H1 (cell line): ENCODE results near the gene NFIC. TPM values are rescaled to one million over a fixed set of nuclear protein-coding genes. Genes with fewer than 3 reads are reported as not detected.

Experiments used
- ASH2L ChIP-seq: fragments of 200-600, 300-600 bp; sonication (generic); IDR thresholded peaks from one replicate; pipeline ENCODE4 v1.7.1; 2017; ENCODE audit warnings: low read length
- ATF2 ChIP-seq: IDR thresholded peaks from 2 replicates; pipeline ENCODE4 v1.6.1; 2012; ENCODE audit warnings: low read length, inconsistent platforms
- BACH1 ChIP-seq: IDR thresholded peaks from 2 replicates; pipeline ENCODE4 v1.6.1; 2012; ENCODE audit warnings: low read length, improper control_type of control experiment
- CREB1 ChIP-seq: IDR thresholded peaks from 2 replicates; pipeline ENCODE4 v1.6.1; 2012; ENCODE audit warnings: inconsistent platforms
- EGR1 ChIP-seq: IDR thresholded peaks from 2 replicates; pipeline ENCODE4 v1.6.1; 2011; ENCODE audit warnings: low read depth, low read length, borderline replicate concordance
- GTF2F1 ChIP-seq: IDR thresholded peaks from 2 replicates; pipeline ENCODE4 v1.6.1; 2012; ENCODE audit warnings: low read depth, low read length, improper control_type of control experiment, borderline replicate concordance
- RBBP5 ChIP-seq: IDR thresholded peaks from 2 replicates; pipeline ENCODE4 v1.7.1; 2012; ENCODE audit warnings: low read depth, mild to moderate bottlenecking, inconsistent platforms, low read length, moderate library complexity, borderline replicate concordance
- SIX5 ChIP-seq: IDR thresholded peaks from 2 replicates; pipeline ENCODE4 v1.6.1; 2011; ENCODE audit warnings: mild to moderate bottlenecking, low read depth, low read length
- YY1 ChIP-seq: IDR thresholded peaks from 2 replicates; pipeline ENCODE4 v1.6.1; 2011; ENCODE audit warnings: low read depth, mild to moderate bottlenecking, low read length
- ZNF274 ChIP-seq: IDR thresholded peaks from 2 replicates; pipeline ENCODE4 v1.7.0; 2012; ENCODE audit warnings: low read length, borderline replicate concordance; ENCODE audit errors: extremely low read depth
- polyA plus RNA-seq, 7 experiments: library from polyadenylated mRNA; depleted of rRNA in 3 of 7; stranded (reverse) in 5 of 7; unstranded in 2 of 7; fragments of >200 nt in 5 of 7; fragments of 200-250 nt in 2 of 7; gene quantifications; 1 replicate in 5 of 7; 2 replicates in 1 of 7; 4 replicates in 1 of 7; pipeline versions ENCODE4 v1.2.1 to v1.2.3, GENCODE V29; 2011 to 2013; ENCODE audit warnings: missing spikeins in 2 of 7, mixed read lengths in 2 of 7
- total RNA-seq: library from RNA; stranded (reverse); fragmentation: NEBNext Ultra II Directional; extraction: Animal tissue kit (Norgen Biotek cat#: 25700); gene quantifications from 2 replicates; pipeline ENCODE4 v1.2.1, GENCODE V29; 2021
- TF ChIP-seq, protein P1 (sequence below), 3 experiments: IDR thresholded peaks; 1 replicate in 2 of 3; 2 replicates in 1 of 3; pipeline versions ENCODE4 v1.5.1 to v1.6.1; 2011; ENCODE audit warnings: low read length in 3 of 3, mild to moderate bottlenecking in 3 of 3, inconsistent platforms in 2 of 3, low read depth in 1 of 3, moderate library complexity in 1 of 3; ENCODE audit not compliant: insufficient read depth in 1 of 3; ENCODE audit errors: control extremely low read depth in 1 of 3
- TF ChIP-seq, protein P2 (sequence below): IDR thresholded peaks from 2 replicates; pipeline ENCODE4 v1.6.1; 2012; ENCODE audit warnings: inconsistent platforms

The NFIC gene
- total and polyA plus RNA-seq, 2 of the 8 experiments (the other 6 are each of a cell fraction or from before 2014, with no cell fraction given), result 0.56 to 3.2 TPM

DNA sequence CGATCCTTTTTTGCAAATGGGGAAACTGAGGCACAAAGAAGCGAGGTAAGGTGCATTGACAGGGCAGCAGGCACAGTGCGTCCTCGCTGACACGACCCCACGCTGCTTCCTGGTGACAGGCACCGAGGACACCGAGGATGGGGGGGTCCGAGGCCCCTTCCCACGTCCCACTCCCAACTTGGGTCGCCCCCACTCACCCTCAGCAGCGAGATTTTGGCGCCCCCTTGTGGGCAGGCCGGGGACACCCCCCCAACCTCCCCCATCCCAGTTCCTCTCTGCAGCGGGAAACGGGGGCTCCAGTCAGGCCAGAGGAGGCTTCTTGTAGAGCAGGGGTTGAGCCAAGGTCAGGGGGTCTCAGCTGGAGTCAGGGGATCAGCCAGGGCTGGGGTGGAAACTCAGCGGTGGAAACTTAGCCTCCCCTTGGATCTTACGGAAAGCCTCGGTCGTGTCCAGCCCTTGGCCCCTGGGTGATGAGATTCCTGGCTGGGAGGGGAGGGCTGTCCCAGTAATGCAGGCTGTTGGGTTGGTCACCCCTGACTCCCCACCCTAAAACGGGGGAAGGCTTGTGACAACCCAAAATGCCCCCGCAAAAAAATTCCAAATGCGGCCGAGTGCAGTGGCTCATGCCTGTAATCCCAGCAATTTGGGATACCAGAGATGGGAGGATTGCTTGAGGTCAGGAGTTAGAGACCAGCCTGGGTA is 105.7 kb downstream of the NFIC start (continued):
- TF ChIP-seq, protein P1, sequence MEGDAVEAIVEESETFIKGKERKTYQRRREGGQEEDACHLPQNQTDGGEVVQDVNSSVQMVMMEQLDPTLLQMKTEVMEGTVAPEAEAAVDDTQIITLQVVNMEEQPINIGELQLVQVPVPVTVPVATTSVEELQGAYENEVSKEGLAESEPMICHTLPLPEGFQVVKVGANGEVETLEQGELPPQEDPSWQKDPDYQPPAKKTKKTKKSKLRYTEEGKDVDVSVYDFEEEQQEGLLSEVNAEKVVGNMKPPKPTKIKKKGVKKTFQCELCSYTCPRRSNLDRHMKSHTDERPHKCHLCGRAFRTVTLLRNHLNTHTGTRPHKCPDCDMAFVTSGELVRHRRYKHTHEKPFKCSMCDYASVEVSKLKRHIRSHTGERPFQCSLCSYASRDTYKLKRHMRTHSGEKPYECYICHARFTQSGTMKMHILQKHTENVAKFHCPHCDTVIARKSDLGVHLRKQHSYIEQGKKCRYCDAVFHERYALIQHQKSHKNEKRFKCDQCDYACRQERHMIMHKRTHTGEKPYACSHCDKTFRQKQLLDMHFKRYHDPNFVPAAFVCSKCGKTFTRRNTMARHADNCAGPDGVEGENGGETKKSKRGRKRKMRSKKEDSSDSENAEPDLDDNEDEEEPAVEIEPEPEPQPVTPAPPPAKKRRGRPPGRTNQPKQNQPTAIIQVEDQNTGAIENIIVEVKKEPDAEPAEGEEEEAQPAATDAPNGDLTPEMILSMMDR (IDR thresholded peaks at IDR 0.05; ENCODE audit: control extremely low read depth in 1 of 3, insufficient read depth in 1 of 3, low read depth in 1 of 3, low read length in 3 of 3), result peak; percentile 75 to 85 (median 82)
- TF ChIP-seq ATF2 (no peak), CREB1 (no peak), YY1 (no peak), ZNF274 (no peak), ASH2L (no peak), RBBP5 (no peak), SIX5 (no peak), BACH1 (no peak), GTF2F1 (no peak), EGR1 (no peak)
- TF ChIP-seq, protein P2, sequence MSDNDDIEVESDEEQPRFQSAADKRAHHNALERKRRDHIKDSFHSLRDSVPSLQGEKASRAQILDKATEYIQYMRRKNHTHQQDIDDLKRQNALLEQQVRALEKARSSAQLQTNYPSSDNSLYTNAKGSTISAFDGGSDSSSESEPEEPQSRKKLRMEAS, result 0 out of 2 replicates have a peak, but pooled peaks have one; percentile 14
